Iris pigment epithelial cell (primary cell): ENCODE data around the gene DCTN4.
"Not testable (repeated sequence)": the region's sequence is repeated elsewhere in the genome, so short reads cannot be mapped to it uniquely, and the experiment has no call there.

Source experiments
- DNase-seq: peaks from one replicate; pipeline ENCODE4 v3.0.0-alpha.2; 2011; ENCODE audit warnings: low read depth

The DCTN4 gene

DNA sequence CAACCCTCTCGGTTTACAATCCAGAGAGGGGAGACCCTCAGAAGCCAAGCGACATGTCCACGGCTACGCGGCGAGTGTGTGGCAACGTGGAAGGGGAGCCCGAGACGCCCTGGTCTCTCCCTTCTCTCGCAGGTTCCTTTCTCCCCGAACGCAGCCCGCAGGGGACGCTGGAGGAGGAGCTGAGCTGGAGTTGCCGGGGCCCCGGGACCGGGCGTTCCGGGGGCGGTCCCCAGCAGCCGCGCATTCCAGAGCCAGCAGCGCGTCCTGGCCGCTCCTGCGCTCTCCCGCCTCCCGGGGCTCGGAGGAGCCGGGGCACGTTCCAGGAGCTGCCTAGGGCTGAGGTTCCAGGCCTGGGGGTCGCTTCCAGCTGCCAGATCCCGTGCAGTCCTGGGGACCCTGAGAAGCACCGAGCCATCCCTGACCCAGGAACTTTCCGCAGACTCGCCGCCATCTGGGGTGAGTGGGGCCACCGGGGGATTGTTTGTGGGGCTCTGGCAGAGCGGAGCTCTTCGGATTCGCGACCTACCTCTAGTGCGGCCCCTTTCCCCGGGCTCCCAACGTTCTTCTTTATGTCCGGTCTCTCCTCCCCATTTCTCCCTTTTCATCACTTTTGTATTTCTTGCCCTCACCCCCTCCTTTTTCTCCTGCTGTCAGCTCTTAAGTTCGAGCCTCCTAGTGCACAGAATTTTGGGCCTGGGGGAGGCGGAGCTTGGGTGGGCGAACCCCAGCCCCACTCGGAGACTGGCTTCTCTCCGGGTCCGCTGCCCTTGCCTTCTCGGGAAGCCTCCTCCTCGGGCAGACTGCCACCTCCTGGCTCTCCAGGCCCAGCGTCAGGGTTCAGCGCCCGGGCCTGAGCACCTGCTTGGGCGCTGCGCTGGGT, 19.9 kb upstream of the DCTN4 start, which contains the start of gene SMIM3:
TSS of gene SMIM3 (plus strand) at position 241 of the 880 bp plus-strand sequence. CDS start 16,684 bp downstream, outside the sequence.
- peak; percentile 77 for DNase-seq

DNA sequence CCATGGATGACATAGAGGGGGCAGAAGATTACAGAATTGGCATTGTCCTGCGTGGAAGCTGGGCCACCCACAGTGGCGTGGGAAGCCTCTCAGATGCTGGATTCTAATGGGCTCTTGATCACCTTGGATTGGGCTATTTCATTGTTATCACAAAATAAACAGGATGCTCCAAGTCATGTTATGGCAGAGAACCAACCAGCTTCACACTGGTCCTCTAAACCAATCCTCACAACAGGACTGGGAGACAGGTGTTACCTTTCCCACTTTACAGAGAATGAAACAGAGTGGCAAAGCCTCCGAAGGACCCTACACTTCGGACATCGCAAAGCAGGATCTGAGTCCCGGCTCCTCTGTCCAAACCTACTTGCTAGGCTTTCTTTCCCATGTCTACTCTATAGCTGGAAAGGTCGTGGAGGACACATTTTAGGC, 19.3 kb upstream of the DCTN4 start:
- peak; percentile 52 for DNase-seq

DNA sequence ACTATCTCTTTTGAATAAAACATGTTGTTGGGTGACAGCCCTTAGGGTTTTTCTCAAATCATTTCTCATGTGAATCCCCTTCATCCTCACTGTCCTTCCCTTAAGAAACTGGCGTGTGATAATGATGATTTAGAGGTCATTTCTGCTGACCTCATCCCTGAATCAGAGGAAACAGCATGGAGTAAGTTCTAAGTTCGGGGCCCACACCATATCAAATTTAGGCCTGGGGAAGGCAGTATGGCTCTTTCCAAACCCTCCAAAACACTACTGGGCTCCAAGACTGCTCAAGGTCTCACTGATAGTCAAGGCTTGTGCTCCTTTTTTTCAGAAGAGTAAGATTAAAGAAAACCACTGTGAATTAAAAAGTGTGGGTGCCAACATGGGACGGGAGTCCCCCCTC, 18.9 kb upstream of the DCTN4 start:
- no peak for DNase-seq

DNA sequence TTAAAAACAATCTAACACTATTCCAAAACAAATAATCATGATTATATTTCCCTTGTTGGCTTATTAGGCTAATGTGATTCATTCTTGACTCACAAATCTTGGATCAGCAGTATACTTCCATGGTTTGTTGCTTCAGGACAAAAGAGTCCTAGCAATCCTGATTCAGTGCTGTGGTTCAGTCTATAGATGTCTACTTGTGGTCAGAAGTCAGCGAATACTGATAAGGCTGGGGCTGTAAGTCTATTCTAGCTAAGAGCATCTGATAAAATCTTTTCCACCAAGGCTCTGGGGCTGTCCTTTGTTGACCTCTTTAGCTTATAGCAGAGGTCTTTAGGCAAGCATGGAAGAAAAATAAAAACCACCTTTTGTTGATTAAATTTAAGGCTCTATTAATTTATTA, 15.3 kb upstream of the DCTN4 start:
- peak; percentile 93 for DNase-seq

DNA sequence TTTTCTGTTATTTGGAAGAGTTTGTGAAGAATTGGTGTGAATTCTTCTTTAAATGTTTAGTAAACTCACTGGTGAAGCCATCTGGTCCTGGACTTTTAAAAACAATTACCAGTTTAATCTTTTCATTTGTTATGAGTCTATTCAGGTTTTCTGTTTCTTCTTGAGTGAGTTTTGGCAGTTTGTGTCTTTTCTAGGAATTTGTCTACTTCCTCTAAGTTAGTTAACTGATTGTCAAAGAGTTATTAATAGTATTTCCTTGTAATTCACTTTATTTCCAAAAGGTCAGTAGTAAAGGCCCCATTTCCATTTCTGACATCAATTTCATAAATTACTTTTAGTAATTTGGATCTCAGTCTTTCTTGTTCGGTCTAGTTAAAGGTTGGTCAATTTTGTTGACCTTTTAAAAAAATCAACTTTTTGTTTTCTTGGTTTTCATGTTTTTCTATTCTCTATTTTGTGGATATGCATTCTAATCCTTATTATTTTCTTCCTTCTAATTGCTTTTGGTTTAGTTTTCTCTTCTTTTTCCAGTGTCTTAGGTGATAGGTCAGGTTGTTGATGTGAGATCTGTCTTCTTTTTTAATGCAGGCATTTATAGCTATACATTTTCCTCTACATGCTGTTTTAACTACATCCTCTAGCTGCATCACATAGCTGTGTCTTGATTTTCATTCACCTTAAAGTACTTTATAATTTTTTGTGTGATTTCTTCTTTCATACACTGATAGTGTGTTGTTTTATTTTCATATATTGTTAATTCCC, 12.4 kb upstream of the DCTN4 start:
- no peak for DNase-seq

DNA sequence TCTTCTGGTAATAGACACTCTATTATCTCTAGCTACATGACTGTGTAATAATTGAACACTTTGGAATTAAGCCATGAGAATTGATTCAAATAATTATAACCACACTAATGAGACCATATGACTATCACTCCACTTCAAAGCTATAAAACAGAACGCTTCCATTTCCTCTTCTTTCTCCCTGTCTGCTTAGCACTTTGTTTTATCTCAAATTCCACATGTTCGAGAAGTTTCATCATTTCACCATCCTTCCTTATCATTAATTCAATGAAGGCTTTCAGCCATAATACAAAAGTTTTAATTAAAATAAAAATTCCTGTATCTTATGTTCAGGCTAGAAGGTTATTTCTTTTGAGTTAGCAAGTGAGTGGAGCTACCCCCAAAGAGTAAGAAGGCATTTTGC, 7.4 kb upstream of the DCTN4 start:
- DNase-seq: no peak

DNA sequence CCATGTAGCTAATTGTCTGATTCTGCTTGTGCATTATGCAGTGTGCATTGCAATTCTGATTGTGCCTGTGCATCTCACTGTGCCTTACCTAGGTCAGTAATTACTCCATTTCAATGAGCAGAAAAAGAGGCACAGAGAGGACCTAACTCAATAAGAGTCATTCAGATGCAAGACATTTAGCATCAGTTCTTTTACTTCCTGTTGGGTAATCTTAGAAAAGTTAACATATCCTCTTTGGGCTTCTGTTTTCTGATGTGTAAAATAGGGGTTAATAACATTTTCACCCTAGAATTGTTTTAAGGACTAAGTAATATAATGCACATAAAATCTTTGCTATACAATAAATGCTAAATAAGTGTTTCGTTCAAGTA, 7.0 kb upstream of the DCTN4 start:
- no peak for DNase-seq

DNA sequence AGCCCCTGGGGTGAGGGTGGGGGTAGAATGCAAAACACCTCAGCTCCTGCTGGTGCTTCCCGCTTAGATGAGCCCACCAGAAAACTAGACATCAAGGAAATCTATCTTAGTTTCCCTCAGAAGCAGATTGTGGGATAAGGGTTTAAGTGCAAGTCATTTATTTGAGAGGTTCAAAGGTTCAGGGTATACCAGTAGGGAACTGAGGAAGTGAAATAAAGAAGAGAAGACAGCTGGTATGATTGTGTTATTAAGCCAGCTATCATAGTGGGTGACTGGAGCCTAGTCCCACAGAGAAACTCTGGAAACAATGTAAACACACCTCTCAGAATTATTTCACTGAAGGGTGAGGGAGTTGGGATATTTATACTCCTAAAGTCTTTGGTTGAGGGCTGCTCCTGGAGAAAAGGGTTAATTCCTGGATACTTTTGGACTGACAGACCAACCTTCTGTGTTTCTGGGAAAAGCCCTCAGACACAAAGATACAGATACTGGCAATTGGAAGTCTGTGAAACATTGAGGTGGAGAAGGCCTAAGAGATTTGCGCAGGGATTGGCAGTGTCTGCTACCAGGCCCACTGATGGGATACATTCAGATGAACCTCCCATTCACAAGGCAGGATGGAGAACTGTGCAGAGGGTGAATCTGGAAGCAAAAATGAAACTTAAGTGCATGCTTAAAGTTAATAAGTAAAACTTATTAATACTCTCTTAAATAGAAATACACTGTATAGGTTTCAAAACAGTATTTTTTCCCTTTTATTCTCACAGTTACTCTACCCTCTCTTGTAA, 6.4 kb upstream of the DCTN4 start:
- DNase-seq: no peak

DNA sequence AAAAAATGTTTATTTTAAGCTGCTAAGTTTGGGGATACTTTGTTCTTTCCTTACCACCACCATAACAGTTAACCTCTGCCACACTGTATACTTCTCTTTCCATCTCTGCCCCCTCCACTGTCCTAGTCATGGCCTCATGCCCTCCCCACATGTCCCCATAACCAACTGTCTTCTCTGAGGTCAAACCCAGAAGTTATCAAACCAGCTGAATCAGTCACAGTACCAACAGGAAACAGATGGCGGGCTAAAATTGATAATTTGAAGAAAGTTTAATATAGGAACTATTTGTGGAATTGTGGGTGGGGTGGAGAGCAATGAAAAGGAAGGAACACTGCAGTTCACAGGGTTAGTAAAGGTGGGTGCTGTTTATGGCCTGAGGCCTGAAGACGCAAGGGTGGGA, 5.7 kb upstream of the DCTN4 start:
- no peak for DNase-seq

DNA sequence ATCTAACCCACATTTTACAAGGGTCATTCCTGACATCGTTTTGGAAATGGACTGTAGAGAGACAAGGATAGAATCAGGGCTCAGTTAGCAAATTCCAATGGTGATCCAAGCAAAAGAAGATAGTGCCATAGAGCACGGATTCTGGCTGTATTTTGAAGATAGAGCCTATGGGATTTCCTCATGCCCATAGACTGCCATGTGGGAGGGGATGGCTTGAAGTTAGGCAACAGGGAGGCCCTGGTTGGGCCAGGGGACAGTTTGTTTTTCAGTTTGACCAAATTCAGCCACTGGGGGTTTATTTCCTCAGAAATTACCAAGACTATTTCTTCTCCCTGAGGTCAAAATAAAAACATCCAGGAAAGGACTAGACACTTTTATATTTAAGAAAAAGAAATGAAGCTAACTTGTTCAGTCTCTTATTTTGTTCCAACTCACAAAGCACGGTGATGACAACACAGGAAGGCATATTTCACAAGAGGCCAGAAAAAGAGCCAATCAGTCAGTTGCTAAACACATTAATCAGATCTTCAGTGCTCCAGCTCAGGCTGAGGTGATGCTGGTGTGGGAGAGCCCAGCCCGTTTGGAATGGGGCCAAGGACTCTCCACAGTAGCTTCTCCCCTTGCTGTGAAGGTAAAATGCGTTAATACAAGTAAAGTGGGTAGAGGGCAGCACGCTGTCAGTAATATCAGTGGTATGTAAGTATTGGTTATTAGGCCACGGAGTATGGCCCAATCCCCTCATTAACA, 4.4 kb upstream of the DCTN4 start:
- DNase-seq: peak; percentile 98

DNA sequence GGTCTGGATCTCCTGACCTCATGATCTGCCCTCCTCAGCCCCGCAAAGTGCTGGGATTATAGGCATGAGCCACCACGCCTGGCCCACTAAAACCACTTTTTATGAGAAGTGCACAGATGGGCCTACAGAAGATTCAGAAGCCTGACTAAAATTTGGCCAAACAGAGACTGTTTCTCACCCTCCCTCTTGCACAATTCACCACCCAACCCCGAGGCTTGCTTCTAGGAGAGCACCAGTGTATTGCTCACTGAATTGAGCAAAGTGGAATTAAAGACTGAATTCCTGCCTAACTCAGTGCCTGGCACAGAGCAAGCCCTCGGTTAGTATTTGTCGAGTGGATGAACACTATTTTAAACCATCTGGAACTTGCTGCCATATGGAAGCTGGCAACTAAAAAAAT, 3.4 kb upstream of the DCTN4 start:
- DNase-seq: peak; percentile 58

DNA sequence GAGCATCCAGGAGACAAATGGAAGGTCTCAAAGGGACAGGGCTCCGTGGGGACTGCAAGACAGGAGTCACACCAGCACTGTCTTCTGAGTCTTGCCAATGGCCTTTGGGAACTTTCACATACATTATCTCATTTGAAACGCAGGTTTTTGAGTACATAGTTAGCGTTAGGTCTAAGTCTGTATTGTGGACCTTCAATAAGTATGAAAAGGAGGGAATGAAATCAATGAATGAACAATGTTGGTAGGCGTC, 442 bp upstream of the DCTN4 start:
- DNase-seq: no peak

DNA sequence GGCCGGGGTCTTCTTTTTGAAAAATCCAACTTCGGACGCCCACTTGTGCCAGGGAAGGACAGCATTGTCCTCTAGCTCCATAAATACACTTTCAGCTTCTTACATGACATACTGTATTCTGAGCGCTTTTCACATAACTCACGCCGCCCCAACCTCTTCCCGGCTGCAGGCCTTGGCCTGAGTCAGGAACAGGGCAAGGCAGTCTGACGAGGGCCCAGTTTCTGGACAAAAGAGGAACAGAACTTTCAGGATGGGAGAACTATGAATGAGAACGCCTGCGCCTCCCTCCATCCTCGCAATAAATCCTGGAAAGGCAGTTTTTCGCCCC, 650 bp downstream of the DCTN4 start:
- no peak for DNase-seq

DNA sequence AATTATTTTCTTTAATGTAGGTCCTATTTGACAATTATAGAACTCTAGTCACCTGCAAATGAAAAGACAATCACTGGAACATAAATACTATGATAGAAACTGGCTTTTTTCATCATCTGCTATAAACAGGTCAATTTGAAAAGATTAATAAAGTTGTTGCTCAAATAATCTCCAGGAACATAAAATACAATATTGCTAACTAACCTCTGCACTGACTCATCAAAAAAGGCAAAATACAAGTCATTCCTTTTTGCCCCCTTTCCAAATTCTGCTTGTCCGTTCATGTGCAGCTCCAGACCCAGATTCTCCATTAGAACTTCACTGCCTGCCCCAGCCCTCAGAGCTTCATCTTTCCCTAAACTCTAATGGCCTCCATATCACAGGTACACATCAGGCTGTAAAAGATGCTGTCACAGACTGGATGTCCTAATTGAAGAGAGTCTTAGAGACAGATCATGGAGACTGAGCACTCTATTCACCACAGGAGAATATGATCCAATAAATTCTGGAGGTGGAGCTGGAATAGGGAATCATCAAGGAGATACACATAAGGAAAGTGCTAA, 1.6 kb downstream of the DCTN4 start:
- no peak for DNase-seq

DNA sequence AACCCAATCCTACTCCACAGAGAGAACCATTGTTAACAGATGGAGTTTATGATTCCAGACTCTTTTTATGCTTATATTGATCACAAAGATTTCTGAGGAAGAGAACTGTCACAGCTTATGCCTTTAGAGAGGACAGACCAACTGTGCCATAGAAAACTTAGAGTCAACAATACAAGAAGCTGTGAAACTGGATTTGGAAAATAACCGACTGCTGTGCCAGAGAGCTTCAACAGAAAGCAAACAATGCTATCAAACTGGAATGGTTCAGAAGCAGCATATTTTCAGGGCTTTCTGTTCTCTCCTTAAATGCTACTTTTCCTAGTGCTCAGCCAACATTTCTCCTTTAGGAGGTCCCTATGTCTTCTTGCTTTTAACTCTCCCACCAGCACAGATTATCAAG, 5.0 kb downstream of the DCTN4 start:
- no peak for DNase-seq

DNA sequence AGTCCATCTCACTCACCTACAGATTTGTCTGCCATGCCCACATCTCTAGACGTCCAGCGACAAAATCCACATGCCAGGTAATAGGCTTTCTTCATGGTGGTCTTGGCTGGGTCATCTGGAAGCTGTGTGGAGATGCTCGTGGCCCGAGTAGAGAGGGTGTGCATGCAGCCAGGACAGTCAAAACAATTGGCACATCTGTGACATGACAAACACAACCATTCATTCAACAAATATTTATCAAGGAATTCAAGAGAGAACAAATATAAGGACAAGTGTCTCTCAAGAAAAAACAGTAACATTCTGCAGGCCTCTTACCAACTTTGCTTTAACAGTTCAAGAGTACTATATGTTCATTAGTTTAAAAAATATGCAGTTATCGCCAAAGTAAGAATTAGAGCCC, 5.4 kb downstream of the DCTN4 start:
- no peak for DNase-seq

DNA sequence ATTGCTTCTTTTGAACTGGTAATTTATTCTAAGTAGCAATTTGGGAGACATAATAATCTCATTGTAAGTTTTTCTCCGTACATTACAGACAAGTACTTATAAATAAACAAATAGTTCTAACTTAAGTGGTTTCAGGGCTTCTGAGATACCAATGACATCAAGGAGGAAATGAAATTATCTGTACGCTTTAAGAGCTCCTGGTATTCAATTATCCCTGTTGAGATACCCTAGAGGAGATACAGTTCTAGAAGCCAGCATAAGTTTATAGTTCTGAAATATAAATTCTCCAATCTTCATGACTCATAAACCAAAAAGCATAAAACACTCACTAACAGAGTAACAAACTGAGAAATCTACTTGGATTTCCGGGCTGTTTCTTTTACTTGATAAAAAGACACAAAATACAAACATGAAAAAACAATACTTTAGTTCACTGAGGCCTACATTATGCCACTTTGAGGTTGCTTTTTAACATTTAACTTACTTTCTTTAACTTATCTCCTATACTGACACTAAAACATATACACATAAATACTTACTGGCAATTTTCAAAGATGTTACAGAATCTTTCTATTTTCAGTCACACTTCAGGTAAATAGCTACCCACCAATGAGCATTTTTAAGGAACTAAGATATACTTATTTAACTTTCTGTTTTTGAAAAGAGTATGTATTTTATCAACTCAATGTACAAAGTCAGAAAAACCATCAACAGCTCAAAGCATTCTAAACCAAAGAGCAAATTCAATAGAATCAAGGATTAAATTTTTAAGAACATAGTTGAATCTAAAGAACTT, 7.5 kb downstream of the DCTN4 start:
- peak; percentile 52 for DNase-seq

DNA sequence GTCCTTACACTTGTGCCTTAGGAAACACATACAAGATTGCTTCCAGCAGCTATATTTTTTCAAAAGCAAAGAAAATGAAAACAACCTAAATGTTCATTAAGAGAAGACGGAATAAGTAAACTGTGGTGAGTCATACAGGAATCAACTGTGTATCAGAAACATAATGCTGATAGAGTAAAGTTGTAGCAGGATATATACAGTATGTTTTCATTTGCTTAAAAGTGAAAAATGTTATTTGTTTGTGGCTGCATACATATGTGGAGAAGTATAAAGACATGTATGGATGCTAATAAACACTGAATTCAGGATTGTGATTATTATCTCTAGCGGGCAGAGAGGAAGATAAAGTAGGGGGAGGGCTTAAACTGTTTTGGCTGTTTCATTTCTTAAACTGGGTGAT, 8.3 kb downstream of the DCTN4 start:
- DNase-seq: no peak

DNA sequence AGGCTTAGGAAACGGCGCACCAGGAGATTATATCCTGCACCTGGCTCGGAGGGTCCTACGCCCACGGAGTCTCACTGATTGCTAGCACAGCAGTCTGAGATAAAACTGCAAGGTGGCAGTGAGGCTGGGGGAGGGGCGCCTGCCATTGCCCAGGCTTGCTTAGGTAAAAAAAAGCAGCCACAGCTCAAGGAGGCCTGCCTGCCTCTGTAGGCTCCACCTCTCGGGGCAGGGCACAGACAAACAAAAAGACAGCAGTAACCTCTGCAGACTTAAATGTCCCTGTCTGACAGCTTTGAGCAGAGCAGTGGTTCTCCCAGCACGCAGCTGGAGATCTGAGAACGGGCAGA, 15.7 kb downstream of the DCTN4 start:
- not testable (repeated sequence) for DNase-seq

DNA sequence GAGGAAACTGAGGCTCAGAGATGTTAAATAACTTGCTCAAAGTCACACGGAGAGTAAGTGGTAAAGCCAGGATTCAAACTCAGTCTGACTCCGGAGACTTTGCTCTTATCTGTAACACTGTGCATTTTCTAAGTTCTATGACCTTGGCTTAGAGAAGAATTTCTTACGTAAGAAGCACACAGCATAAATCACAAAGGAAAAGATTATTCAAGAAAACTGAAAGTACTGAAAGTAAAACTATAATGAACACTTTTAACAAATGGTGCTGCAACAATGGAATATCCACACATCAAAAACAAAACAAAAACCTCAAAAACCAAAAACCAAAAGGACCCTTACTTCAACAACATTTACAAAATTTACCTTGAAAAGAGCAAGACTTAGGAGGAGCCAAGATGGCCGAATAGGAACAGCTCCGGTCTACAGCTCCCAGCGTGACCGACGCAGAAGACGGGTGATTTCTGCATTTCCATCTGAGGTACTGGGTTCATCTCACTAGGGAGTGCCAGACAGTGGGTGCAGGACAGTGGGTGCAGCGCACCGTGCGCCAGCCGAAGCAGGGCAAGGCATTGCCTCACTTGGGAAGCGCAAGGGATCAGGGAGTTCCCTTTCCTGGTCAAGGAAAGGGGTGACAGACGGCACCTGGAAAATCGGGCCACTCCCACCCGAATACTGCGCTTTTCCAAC, 16.2 kb downstream of the DCTN4 start:
- peak; percentile 66 for DNase-seq

DNA sequence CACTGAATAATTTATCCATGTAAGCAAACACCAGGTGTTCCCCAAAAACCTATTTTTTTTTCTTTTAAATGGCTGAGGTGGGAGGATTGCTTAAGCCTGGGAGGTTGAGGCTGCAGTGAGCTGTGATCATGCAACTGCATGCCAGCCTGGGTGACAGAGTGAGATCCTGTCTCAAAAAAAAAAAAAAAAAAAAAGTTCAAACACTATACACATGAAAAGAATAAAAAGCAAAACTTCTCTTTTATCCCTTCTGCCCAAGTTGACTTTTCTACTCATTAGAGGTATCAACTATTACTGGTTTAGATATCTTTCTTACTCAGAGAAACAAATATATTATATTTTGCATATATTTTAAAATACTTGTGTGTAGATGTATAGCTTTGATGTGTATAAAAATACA, 17.8 kb downstream of the DCTN4 start:
- no peak for DNase-seq
